Vagina (tissue), 2 donors: ENCODE measurements around the gene TTC3. TPM values are rescaled to one million over a fixed set of nuclear protein-coding genes. Genes with fewer than 3 reads are reported as not detected.

Experiments used
- DNase-seq, 2 donors: peaks; one replicate each; pipeline ENCODE4 v3.0.0-alpha.2; 2017; ENCODE audit errors: extremely low spot score in 2 of 2
- H3K27ac ChIP-seq: fragments of 200-600 bp; sonication (generic); one replicate; pipeline ENCODE4 v1.5.1; 2019
- H3K27me3 ChIP-seq: fragments of 200-600 bp; sonication (generic); one replicate; pipeline ENCODE4 v1.5.1; 2019
- H3K36me3 ChIP-seq, 2 donors: fragments of 200-600 bp; sonication (generic); one replicate each; pipeline ENCODE4 v1.5.1; 2017 to 2019
- H3K4me1 ChIP-seq: fragments of 200-600 bp; sonication (generic); one replicate; pipeline ENCODE4 v1.5.1; 2019
- H3K4me3 ChIP-seq, 2 donors: fragments of 200-600 bp; sonication (generic); 1 replicate in 1 of 2; 2 replicates in 1 of 2; pipeline ENCODE4 v1.5.1; 2016 to 2019
- H3K9me3 ChIP-seq: fragments of 200-600 bp; sonication (generic); one replicate; pipeline ENCODE4 v1.5.1; 2019
- POLR2A ChIP-seq, 2 donors: fragments of 450-650 bp; IDR thresholded peaks; one replicate each; pipeline ENCODE4 v1.6.1; 2017; ENCODE audit warnings: antibody characterized with exemption in 2 of 2, mild to moderate bottlenecking in 2 of 2, moderate library complexity in 2 of 2
- POLR2AphosphoS5 ChIP-seq, 2 donors: sonication (generic); formaldehyde crosslinking; IDR thresholded peaks; one replicate each; pipeline ENCODE4 v1.9.0; 2017; ENCODE audit warnings: antibody characterized with exemption in 2 of 2, mild to moderate bottlenecking in 2 of 2, low read depth in 1 of 2; ENCODE audit not compliant: insufficient read depth in 1 of 2
- intact Hi-C: fragments of 100-400 bp; cut with DNase I; formaldehyde crosslinking; loops from one replicate; pipeline ENCODE4 v1.15.1; 2023
- total RNA-seq: library from RNA; depleted of rRNA; stranded (reverse); fragments of >200 nt; gene quantifications from one replicate; pipeline ENCODE4 v1.2.3, GENCODE V29; 2016
- TF ChIP-seq, protein P1 (sequence below), 3 experiments: fragments of 450-650 bp in 2 of 3; fragments of 200-600 bp in 1 of 3; sonication (generic) in 1 of 3; IDR thresholded peaks; one replicate each; pipeline ENCODE4 v1.5.1; 2017 to 2019; ENCODE audit warnings: antibody characterized with exemption in 3 of 3, mild to moderate bottlenecking in 2 of 3, moderate library complexity in 2 of 3

Gene TTC3
- total RNA-seq, 1 donor from 2014 or later, result 98.0 TPM

GRCh38 chr21:37155186-37155585, 82.1 kb downstream of the TTC3 start:
- peaks cover 28% of the 10 kb centered on the region for H3K4me1 ChIP-seq
- no peaks in the 10 kb centered on the region for H3K27me3 ChIP-seq
- intact Hi-C loops, result no loop called here
- peaks cover 0 to 29% of the 10 kb centered on the region in 2 donors for H3K36me3 ChIP-seq
- H3K9me3 ChIP-seq, result no peaks in the 10 kb centered on the region
- H3K27ac ChIP-seq, result no peak overlapping the region
- no peak for DNase-seq
- TF ChIP-seq, protein P1, sequence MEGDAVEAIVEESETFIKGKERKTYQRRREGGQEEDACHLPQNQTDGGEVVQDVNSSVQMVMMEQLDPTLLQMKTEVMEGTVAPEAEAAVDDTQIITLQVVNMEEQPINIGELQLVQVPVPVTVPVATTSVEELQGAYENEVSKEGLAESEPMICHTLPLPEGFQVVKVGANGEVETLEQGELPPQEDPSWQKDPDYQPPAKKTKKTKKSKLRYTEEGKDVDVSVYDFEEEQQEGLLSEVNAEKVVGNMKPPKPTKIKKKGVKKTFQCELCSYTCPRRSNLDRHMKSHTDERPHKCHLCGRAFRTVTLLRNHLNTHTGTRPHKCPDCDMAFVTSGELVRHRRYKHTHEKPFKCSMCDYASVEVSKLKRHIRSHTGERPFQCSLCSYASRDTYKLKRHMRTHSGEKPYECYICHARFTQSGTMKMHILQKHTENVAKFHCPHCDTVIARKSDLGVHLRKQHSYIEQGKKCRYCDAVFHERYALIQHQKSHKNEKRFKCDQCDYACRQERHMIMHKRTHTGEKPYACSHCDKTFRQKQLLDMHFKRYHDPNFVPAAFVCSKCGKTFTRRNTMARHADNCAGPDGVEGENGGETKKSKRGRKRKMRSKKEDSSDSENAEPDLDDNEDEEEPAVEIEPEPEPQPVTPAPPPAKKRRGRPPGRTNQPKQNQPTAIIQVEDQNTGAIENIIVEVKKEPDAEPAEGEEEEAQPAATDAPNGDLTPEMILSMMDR (IDR thresholded peaks at IDR 0.05), result no peak
- TF ChIP-seq POLR2A (IDR thresholded peaks at IDR 0.05), result no peak
- H3K4me3 ChIP-seq, result no peak overlapping the region

DNA sequence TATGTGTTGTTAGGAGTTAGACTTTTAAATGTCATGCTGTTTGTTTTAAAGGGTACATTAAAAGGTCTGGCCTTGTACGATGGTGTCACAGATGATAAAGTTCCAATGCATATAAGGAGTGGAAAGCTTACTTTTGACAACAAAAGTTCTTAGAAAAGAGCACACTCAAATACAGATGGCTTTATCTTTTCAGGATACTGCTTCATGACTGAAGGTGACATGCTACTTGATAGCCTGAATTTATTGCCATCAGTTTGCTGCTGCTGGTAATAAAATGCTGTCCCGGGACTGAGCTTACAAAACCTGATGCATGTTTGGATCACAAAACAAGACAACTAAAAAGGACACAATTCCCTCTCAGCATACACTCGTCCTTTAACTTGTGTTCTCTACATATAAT, 84.9 kb downstream of the TTC3 start:
- no peak for DNase-seq
- peaks cover 24% of the 10 kb centered on the region for H3K4me1 ChIP-seq
- no peaks in the 10 kb centered on the region for H3K9me3 ChIP-seq
- no peaks in the 10 kb centered on the region for H3K27me3 ChIP-seq
- TF ChIP-seq POLR2AphosphoS5 (IDR thresholded peaks at IDR 0.05; ENCODE audit: insufficient read depth in 1 of 2, low read depth in 1 of 2) (no peak), POLR2A (IDR thresholded peaks at IDR 0.05) (no peak)
- TF ChIP-seq, protein P1 (IDR thresholded peaks at IDR 0.05), result no peak
- H3K27ac ChIP-seq, result no peak overlapping the region
- H3K36me3 ChIP-seq, result peaks cover 0 to 46% of the 10 kb centered on the region in 2 donors
- intact Hi-C loops, result no loop called here
- H3K4me3 ChIP-seq, result no peak overlapping the region

DNA sequence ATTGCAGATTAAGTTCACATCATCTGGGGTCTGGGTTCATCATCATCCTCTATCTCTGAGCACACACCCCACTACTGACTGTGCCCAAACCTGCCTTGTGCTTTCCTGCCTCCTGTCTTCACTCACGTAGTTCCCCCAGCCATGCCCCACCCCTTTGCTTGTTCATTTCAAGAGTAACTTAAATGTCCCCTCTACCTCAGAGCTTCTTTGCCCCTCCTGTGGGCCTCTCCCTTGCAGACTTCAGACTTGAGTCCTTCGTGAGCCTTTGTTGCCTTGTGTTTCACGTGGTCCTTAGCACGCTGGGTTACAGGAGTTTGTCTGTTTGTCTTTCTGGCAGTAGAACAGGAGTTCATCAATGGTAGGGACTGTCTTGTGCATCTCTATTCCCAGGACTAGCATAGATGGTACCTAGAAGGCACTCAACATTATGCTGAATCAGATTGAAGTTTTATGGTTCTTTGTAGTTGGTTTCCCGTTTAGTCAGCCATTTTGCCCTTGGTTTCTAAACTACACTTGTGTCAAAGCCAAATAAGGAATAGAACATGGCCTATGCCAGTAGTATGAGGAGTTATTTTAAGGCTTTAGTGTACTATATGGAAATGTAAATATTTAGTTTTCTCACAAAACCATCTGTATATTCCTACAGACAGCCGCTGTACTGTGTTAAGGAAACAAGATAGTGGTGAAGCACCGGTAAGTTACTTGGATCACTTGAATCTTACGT, 86.2 kb downstream of the TTC3 start:
- DNase-seq, result no peak
- H3K27me3 ChIP-seq, result no peaks in the 10 kb centered on the region
- H3K27ac ChIP-seq, result no peak overlapping the region
- H3K4me1 ChIP-seq, result peaks cover 12% of the 10 kb centered on the region
- intact Hi-C loops, result no loop called here
- peaks cover 0 to 51% of the 10 kb centered on the region in 2 donors for H3K36me3 ChIP-seq
- no peak overlapping the region for H3K4me3 ChIP-seq
- no peaks in the 10 kb centered on the region for H3K9me3 ChIP-seq
- TF ChIP-seq, protein P1 (IDR thresholded peaks at IDR 0.05), result no peak
- TF ChIP-seq POLR2AphosphoS5 (IDR thresholded peaks at IDR 0.05; ENCODE audit: insufficient read depth in 1 of 2, low read depth in 1 of 2) (no peak), POLR2A (IDR thresholded peaks at IDR 0.05) (no peak)

GRCh38 chr21:37159949-37160348, 86.9 kb downstream of the TTC3 start:
- TF ChIP-seq POLR2AphosphoS5 (IDR thresholded peaks at IDR 0.05; ENCODE audit: insufficient read depth in 1 of 2, low read depth in 1 of 2), result no peak
- TF ChIP-seq POLR2A (IDR thresholded peaks at IDR 0.05), result no peak
- TF ChIP-seq, protein P1 (IDR thresholded peaks at IDR 0.05), result no peak
- Histone ChIP-seq H3K4me3 (no peak overlapping the region), H3K36me3 (peaks cover 0 to 51% of the 10 kb centered on the region in 2 donors), H3K27ac (no peak overlapping the region), H3K9me3 (no peaks in the 10 kb centered on the region), H3K4me1 (peaks cover 4% of the 10 kb centered on the region), H3K27me3 (no peaks in the 10 kb centered on the region)
- DNase-seq, result no peak
- intact Hi-C loops, result no loop called here

DNA sequence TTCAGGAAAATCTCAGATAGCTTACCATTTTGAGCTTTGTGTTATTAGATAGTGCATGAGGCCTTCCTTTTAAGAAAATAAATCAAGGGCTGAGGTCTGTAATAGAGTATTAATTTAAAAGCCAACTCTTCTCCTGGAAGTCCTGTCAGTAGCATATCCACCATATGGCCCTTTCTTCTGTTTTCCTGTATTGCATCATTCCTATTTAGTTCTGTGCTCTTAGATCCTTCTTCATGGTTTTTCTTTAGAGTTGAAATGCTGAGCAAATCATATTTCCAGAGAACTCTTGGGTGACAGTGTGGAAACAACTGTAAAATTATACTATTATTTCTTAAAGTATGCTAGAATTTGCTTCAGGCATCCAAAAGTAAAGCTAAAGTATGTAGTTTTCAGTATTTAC, 91.7 kb downstream of the TTC3 start:
- no peak overlapping the region for H3K4me3 ChIP-seq
- H3K36me3 ChIP-seq, result peaks cover 0 to 38% of the 10 kb centered on the region in 2 donors
- DNase-seq, result no peak
- no peaks in the 10 kb centered on the region for H3K4me1 ChIP-seq
- intact Hi-C loops, result no loop called here
- no peaks in the 10 kb centered on the region for H3K27me3 ChIP-seq
- H3K9me3 ChIP-seq, result no peaks in the 10 kb centered on the region
- TF ChIP-seq POLR2A (IDR thresholded peaks at IDR 0.05), result no peak
- TF ChIP-seq, protein P1 (IDR thresholded peaks at IDR 0.05), result no peak
- no peak for TF ChIP-seq POLR2AphosphoS5 (IDR thresholded peaks at IDR 0.05; ENCODE audit: insufficient read depth in 1 of 2, low read depth in 1 of 2)
- no peak overlapping the region for H3K27ac ChIP-seq
